ENCODE measurements around the gene SLC23A3. TPM values are rescaled to one million over a fixed set of nuclear protein-coding genes. Genes with fewer than 3 reads are reported as not detected.

The SLC23A3 gene
- total RNA-seq, 4 donors from 2014 or later, result 0.10 to 4.4 (median 1.0) TPM

GRCh38 chr2:219210196-219210885, 40.5 kb upstream of the SLC23A3 start:
- 93 to 97% methylated on average over 21 to 23 of the region's 24 CpGs for WGBS, 2 donors
- TF ChIP-seq CTCF (IDR thresholded peaks at IDR 0.05) (no peak), POLR2A (IDR thresholded peaks at IDR 0.05) (no peak)
- DNase-seq (ENCODE audit: low spot score in 2 of 2), result peak in 1 of 2 donors; percentile 75
- no peak overlapping the region for H3K4me3 ChIP-seq (ENCODE audit: low read depth, poor library complexity, severe bottlenecking)
- intact Hi-C loops (cut with DNase I; ENCODE audit: low total_unique reads), result no loop called here

- intact Hi-C loops (cut with DNase I; ENCODE audit: low total_unique reads), result no loop called here
- H3K4me3 ChIP-seq (ENCODE audit: low read depth, poor library complexity, severe bottlenecking), result no peak overlapping the region
- 73 to 78% methylated on average over 16 to 18 of the region's 18 CpGs for WGBS, 2 donors
- TF ChIP-seq POLR2A (IDR thresholded peaks at IDR 0.05) (no peak), CTCF (IDR thresholded peaks at IDR 0.05) (no peak)
- DNase-seq (ENCODE audit: low spot score in 2 of 2), result peak in 1 of 2 donors; percentile 77
Observed at GRCh38 chr2:219209236-219210195, 39.7 kb upstream of the SLC23A3 start.

- 70 to 74% methylated on average over 17 of the region's 17 CpGs for WGBS, 2 donors
- peak in 1 of 2 donors; percentile 85 for DNase-seq (ENCODE audit: low spot score in 2 of 2)
- intact Hi-C loops (cut with DNase I; ENCODE audit: low total_unique reads), result no loop called here
- TF ChIP-seq POLR2A (IDR thresholded peaks at IDR 0.05) (no peak), CTCF (IDR thresholded peaks at IDR 0.05) (no peak)
- no peak overlapping the region for H3K4me3 ChIP-seq (ENCODE audit: low read depth, poor library complexity, severe bottlenecking)
Observed at GRCh38 chr2:219207884-219208740, 38.3 kb upstream of the SLC23A3 start.

- no peak for TF ChIP-seq POLR2A (IDR thresholded peaks at IDR 0.05)
- no peak for TF ChIP-seq CTCF (IDR thresholded peaks at IDR 0.05)
- DNase-seq (ENCODE audit: low spot score in 2 of 2), result no peak
- H3K4me3 ChIP-seq (ENCODE audit: low read depth, poor library complexity, severe bottlenecking), result peak overlapping the region; percentile 50
- intact Hi-C loops (cut with DNase I; ENCODE audit: low total_unique reads), result no loop called here
- WGBS, 2 donors, result 16 to 21% methylated on average over 22 of the region's 22 CpGs
Observed at GRCh38 chr2:219207134-219207883, 37.5 kb upstream of the SLC23A3 start.

Measured in lower leg skin (tissue), 4 donors.